ENCODE data around the gene IVNS1ABP.

GRCh38 chr1:185267701-185268100, 49.3 kb downstream of the IVNS1ABP start:
- TF ChIP-seq, protein P1, sequence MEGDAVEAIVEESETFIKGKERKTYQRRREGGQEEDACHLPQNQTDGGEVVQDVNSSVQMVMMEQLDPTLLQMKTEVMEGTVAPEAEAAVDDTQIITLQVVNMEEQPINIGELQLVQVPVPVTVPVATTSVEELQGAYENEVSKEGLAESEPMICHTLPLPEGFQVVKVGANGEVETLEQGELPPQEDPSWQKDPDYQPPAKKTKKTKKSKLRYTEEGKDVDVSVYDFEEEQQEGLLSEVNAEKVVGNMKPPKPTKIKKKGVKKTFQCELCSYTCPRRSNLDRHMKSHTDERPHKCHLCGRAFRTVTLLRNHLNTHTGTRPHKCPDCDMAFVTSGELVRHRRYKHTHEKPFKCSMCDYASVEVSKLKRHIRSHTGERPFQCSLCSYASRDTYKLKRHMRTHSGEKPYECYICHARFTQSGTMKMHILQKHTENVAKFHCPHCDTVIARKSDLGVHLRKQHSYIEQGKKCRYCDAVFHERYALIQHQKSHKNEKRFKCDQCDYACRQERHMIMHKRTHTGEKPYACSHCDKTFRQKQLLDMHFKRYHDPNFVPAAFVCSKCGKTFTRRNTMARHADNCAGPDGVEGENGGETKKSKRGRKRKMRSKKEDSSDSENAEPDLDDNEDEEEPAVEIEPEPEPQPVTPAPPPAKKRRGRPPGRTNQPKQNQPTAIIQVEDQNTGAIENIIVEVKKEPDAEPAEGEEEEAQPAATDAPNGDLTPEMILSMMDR (IDR thresholded peaks at IDR 0.05; ENCODE audit: extremely low read depth in 1 of 2, insufficient read depth in 1 of 2, low read depth in 1 of 2, low read length in 2 of 2): no peak
- TF ChIP-seq, protein P2, sequence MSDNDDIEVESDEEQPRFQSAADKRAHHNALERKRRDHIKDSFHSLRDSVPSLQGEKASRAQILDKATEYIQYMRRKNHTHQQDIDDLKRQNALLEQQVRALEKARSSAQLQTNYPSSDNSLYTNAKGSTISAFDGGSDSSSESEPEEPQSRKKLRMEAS (IDR thresholded peaks at IDR 0.05; ENCODE audit: insufficient read depth, insufficient read length): no peak
- no peak for TF ChIP-seq GATA2 (IDR thresholded peaks at IDR 0.05; ENCODE audit: insufficient read depth, insufficient read length, low read depth, low read length)
- TF ChIP-seq POLR2A (IDR thresholded peaks at IDR 0.05; ENCODE audit: low read depth, low read length): no peak
- no peak for TF ChIP-seq POLR2AphosphoS5 (IDR thresholded peaks at IDR 0.05; ENCODE audit: insufficient read depth, low read depth, low read length)
- no peak for TF ChIP-seq JUN (IDR thresholded peaks at IDR 0.05; ENCODE audit: borderline replicate concordance, insufficient read depth, insufficient read length, low read depth)

Measured in endothelial cell of umbilical vein (primary cell).